ENCODE measurements around the gene TIE1.

Gene TIE1

DNA sequence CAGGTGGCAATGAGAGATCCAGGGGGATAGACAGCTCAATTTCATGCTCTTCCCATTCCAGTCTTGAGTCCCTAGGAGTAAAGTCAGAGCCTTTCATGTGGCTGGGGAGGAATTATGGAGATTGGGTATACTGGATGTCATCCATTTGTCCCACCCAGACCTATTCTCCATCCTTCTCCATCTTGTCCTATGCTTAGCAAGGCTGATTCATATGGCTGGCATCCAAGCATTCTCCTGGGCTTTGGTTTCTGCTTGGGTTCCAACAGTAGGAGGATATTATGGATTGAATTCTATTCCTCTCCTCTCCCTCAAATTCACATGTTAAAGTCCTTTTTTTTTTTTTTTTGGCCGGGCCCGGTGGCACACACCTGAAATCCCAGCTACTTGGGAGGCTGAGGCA, 54.2 kb downstream of the TIE1 start:
- Histone ChIP-seq H4K20me1 (peaks cover 2 to 11% (median 7%) of the 10 kb centered on the region in 11 experiments; a peak in 20 of 22 replicates), H3K36me3 (peaks cover 0 to 5% (median 3%) of the 10 kb centered on the region in 11 experiments; a peak in 14 of 22 replicates), H3K9me3 (replicated peaks in 1 of 11) (no peaks in the 10 kb centered on the region), H3K27me3 (no peaks in the 10 kb centered on the region), H3K9ac (no peak overlapping the region), H3K4me3 (no peak overlapping the region), H3K4me2 (no peak overlapping the region), H3K4me1 (peaks cover 34 to 47% (median 38%) of the 10 kb centered on the region in 10 experiments), H3K27ac (no peak overlapping the region)
- TF ChIP-seq Cebpa-rat (IDR thresholded peaks at IDR 0.05): no peak

DNA sequence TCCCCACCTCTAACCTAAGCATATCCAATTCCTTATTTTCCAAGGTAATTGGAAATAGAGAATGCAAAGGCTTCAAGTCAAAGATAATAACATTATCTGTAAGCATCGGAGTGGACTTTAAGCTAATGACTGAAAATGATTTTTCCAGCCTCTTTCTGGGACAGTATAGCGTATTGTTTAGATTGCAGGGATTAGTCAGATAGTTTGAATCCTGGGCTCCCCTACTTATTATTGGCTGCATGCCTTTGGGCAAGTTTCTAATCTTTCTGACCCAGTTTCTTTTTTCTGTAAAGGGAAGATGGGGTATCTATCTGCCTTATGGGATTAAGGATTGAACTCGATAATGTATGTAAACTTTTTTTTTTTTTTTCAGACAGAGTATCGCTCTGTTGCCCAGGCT, 56.5 kb downstream of the TIE1 start:
- peak overlapping the region in 5 of 10 experiments; percentile 65 to 90 (median 71); a peak in 7 of 20 replicates for H3K4me3 ChIP-seq
- H3K4me2 ChIP-seq: peak overlapping the region; percentile 71 to 96 (median 91); a peak in 21 of 22 replicates
- peaks cover 50 to 59% (median 53%) of the 10 kb centered on the region in 10 experiments for H3K4me1 ChIP-seq
- peaks cover 8 to 35% (median 24%) of the 10 kb centered on the region in 11 experiments; a peak in 20 of 22 replicates for H4K20me1 ChIP-seq
- no peak for TF ChIP-seq Cebpa-rat (IDR thresholded peaks at IDR 0.05)
- no peaks in the 10 kb centered on the region for H3K27me3 ChIP-seq
- no peaks in the 10 kb centered on the region for H3K9me3 ChIP-seq (replicated peaks in 1 of 11)
- H3K27ac ChIP-seq: peak overlapping the region in 2 of 11 experiments; percentile 80 to 93; a peak in 3 of 22 replicates
- peaks cover 23 to 29% (median 27%) of the 10 kb centered on the region in 11 experiments for H3K36me3 ChIP-seq
- peak overlapping the region in 3 of 11 experiments; percentile 86 to 92 (median 90); a peak in 4 of 22 replicates for H3K9ac ChIP-seq

DNA sequence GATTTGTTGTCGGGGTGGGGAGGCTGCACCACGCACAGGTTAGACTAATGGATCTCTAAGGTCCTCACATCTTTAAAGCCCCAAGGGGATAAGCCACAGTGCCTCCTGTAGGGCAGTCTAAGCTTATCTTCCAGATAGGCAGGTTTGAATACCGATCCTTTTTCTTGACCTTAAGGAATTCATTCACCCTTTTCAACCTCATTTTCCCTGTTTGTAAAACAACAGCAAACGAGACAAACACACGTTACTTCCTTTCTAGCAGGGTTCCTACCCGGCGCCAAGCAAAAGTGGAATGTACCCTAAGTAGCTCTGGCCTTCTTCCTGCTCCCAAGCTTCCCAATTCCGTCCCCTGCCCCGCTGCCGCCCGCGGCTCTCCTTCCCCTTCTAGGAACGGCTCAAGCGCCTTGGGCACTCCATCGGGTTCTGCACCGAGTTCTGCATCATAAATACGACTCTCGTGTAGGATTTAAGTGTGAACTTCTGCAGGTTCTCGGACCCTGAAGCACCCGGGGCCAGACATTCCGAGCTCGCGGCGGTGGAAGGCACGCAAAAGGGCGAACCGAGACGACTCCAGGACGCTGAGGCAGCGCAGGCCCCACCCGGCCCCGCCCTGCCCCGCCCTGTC, 57.5 kb downstream of the TIE1 start:
- no peak for TF ChIP-seq Cebpa-rat (IDR thresholded peaks at IDR 0.05)
- no peaks in the 10 kb centered on the region for H3K27me3 ChIP-seq
- peak overlapping the region; percentile 82 to 94 (median 91) for H3K9ac ChIP-seq
- H3K27ac ChIP-seq: peak overlapping the region; percentile 59 to 94 (median 89)
- H3K36me3 ChIP-seq: peaks cover 33 to 38% (median 36%) of the 10 kb centered on the region in 11 experiments
- H3K4me3 ChIP-seq: peak overlapping the region; percentile 65 to 90 (median 78)
- peak overlapping the region; percentile 71 to 96 (median 91) for H3K4me2 ChIP-seq
- no peaks in the 10 kb centered on the region for H3K9me3 ChIP-seq (replicated peaks in 1 of 11)
- peaks cover 50 to 59% (median 52%) of the 10 kb centered on the region in 10 experiments for H3K4me1 ChIP-seq
- peaks cover 8 to 44% (median 28%) of the 10 kb centered on the region in 11 experiments; a peak in 20 of 22 replicates for H4K20me1 ChIP-seq

DNA sequence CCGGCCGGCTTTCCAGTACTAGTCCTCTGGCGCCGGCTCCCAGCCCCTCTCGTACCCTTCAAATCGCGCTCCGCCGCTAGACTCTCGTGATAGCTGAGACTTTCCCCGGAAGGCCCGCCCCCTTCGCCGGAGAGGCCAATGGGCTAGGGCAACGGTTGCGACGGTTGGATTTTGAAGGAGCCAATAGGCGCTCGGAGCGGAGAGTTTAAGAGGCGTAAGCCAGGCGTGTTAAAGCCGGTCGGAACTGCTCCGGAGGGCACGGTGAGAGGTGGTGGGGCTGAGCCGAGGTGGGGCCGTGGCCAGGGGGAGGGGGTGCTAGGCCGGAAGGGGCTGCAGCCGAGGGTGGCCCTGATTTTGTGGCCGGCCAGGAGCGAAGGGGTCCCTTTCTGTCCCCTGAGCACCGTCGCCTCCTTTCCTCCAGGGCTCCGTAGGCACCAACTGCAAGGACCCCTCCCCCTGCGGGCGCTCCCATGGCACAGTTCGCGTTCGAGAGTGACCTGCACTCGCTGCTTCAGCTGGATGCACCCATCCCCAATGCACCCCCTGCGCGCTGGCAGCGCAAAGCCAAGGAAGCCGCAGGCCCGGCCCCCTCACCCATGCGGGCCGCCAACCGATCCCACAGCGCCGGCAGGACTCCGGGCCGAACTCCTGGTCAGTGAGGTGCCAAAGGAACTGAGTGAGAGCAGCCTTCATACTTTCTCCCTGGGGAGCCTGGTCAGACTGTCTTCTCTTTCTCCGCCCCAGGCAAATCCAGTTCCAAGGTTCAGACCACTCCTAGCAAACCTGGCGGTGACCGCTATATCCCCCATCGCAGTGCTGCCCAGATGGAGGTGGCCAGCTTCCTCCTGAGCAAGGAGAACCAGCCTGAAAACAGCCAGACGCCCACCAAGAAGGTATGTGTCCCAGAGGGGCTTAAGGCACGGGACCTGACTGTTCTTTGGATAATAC, 58.2 kb downstream of the TIE1 start, which contains the start of gene CDC20:
Gene CDC20, plus strand, starts transcription at position 236 of the 948 bp plus-strand sequence. Its CDS starts 235 bp downstream, at position 471.
- peak within 1 kb of the TSS; percentile 82 to 94 (median 91) for H3K9ac ChIP-seq
- peaks cover 52 to 64% (median 59%) of the 10 kb centered on the region in 10 experiments for H3K4me1 ChIP-seq
- peaks cover 13 to 51% (median 35%) of the 10 kb centered on the region in 11 experiments; a peak in 21 of 22 replicates for H4K20me1 ChIP-seq
- H3K9me3 ChIP-seq (replicated peaks in 1 of 11): no peaks in the 10 kb centered on the region
- H3K27ac ChIP-seq: peak within 1 kb of the TSS; percentile 59 to 94 (median 89)
- peaks cover 41 to 46% (median 44%) of the 10 kb centered on the region in 11 experiments for H3K36me3 ChIP-seq
- peak within 1 kb of the TSS; percentile 95 to 100 (median 98) for H3K4me2 ChIP-seq
- TF ChIP-seq Cebpa-rat (IDR thresholded peaks at IDR 0.05): no peak
- H3K4me3 ChIP-seq: peak within 1 kb of the TSS; percentile 65 to 90 (median 78)
- H3K27me3 ChIP-seq: no peaks in the 10 kb centered on the region

DNA sequence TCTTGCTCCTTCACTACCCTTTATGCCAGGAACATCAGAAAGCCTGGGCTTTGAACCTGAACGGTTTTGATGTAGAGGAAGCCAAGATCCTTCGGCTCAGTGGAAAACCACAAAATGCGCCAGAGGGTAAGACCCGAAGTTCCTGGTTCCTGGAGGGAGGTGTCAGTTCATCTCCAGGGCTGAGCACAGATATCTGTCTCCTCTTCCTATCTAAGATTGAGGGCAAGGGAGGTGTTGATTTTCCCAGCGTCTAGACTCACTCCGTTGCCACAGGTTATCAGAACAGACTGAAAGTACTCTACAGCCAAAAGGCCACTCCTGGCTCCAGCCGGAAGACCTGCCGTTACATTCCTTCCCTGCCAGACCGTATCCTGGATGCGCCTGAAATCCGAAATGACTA, 58.9 kb downstream of the TIE1 start:
- H3K9ac ChIP-seq: peak overlapping the region; percentile 52 to 94 (median 90)
- no peaks in the 10 kb centered on the region for H3K27me3 ChIP-seq
- TF ChIP-seq Cebpa-rat (IDR thresholded peaks at IDR 0.05): no peak
- H3K36me3 ChIP-seq: peaks cover 47 to 53% (median 51%) of the 10 kb centered on the region in 11 experiments
- H3K27ac ChIP-seq: peak overlapping the region in 9 of 11 experiments; percentile 76 to 93 (median 85); a peak in 17 of 22 replicates
- peaks cover 13 to 58% (median 41%) of the 10 kb centered on the region in 11 experiments; a peak in 21 of 22 replicates for H4K20me1 ChIP-seq
- no peaks in the 10 kb centered on the region for H3K9me3 ChIP-seq (replicated peaks in 1 of 11)
- H3K4me1 ChIP-seq: peaks cover 52 to 71% (median 65%) of the 10 kb centered on the region in 10 experiments
- H3K4me3 ChIP-seq: peak overlapping the region in 9 of 10 experiments; percentile 65 to 90 (median 80); a peak in 18 of 20 replicates
- H3K4me2 ChIP-seq: peak overlapping the region; percentile 95 to 100 (median 98)

GRCh38 chr1:43360616-43361015, 59.8 kb downstream of the TIE1 start:
- Histone ChIP-seq H3K36me3 (peaks cover 56 to 62% (median 60%) of the 10 kb centered on the region in 11 experiments), H3K4me1 (peaks cover 54 to 80% (median 74%) of the 10 kb centered on the region in 10 experiments), H3K9ac (peak overlapping the region in 10 of 11 experiments; percentile 69 to 94 (median 90); a peak in 14 of 22 replicates), H3K9me3 (replicated peaks in 1 of 11) (no peaks in the 10 kb centered on the region), H4K20me1 (peaks cover 18 to 67% (median 51%) of the 10 kb centered on the region in 11 experiments; a peak in 21 of 22 replicates), H3K27me3 (no peaks in the 10 kb centered on the region), H3K27ac (0 out of 22 replicates have a peak overlapping the region, but pooled peaks of 4 of the 11 experiments have one; percentile 22 to 82 (median 24)), H3K4me2 (peak overlapping the region; percentile 95 to 100 (median 98)), H3K4me3 (peak overlapping the region in 8 of 10 experiments; percentile 71 to 90 (median 80); a peak in 15 of 20 replicates)
- TF ChIP-seq Cebpa-rat (IDR thresholded peaks at IDR 0.05): no peak

GRCh38 chr1:43363283-43363934, 62.6 kb downstream of the TIE1 start:
- 0 out of 20 replicates have a peak overlapping the region, but pooled peaks of 1 of the 10 experiments have one; percentile 32 for H3K4me3 ChIP-seq
- no peaks in the 10 kb centered on the region for H3K27me3 ChIP-seq
- no peaks in the 10 kb centered on the region for H3K9me3 ChIP-seq (replicated peaks in 1 of 11)
- peaks cover 56 to 67% (median 63%) of the 10 kb centered on the region in 11 experiments for H3K36me3 ChIP-seq
- peaks cover 58 to 81% (median 80%) of the 10 kb centered on the region in 10 experiments for H3K4me1 ChIP-seq
- peaks cover 24 to 82% (median 64%) of the 10 kb centered on the region in 11 experiments; a peak in 21 of 22 replicates for H4K20me1 ChIP-seq
- no peak for TF ChIP-seq Cebpa-rat (IDR thresholded peaks at IDR 0.05)
- peak overlapping the region in 9 of 11 experiments; percentile 21 to 100 (median 98); a peak in 15 of 22 replicates for H3K4me2 ChIP-seq
- H3K27ac ChIP-seq: peak overlapping the region in 8 of 11 experiments; percentile 17 to 62 (median 49); a peak in 12 of 22 replicates
- H3K9ac ChIP-seq: peak overlapping the region in 9 of 11 experiments; percentile 7 to 62 (median 40); a peak in 13 of 22 replicates
